ENCODE results near the gene KRT34.
"Not testable (repeated sequence)": the region's sequence is repeated elsewhere in the genome, so short reads cannot be mapped to it uniquely, and the experiment has no call there.

Gene KRT34

DNA sequence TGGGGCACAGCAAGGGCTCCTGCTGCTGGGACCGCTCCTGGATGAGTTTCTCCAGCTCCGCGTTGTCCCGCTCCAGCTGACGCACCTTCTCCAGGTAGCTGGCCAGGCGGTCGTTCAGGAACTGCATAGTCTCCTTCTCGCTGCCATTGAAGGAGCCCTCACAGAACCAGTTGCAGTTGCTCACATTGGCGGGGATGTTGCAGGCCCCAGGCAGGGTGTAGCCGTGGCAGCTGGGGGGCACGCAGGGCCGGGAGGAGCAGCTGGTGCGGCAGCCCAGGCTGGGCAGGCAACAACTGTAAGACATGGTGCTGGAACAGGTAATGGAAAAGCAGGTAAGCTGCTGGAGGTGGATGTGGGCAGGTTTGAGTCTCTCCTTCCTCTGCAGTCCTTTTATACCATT lies at the start of gene KRT34:
KRT34 (minus strand) TSS at position 364 of the 400 bp plus-strand sequence; CDS start at position 304, 60 bp downstream.
- in situ Hi-C loops (cut with HindIII; ENCODE audit: low sequenced_read_pairs), result not testable (repeated sequence)

DNA sequence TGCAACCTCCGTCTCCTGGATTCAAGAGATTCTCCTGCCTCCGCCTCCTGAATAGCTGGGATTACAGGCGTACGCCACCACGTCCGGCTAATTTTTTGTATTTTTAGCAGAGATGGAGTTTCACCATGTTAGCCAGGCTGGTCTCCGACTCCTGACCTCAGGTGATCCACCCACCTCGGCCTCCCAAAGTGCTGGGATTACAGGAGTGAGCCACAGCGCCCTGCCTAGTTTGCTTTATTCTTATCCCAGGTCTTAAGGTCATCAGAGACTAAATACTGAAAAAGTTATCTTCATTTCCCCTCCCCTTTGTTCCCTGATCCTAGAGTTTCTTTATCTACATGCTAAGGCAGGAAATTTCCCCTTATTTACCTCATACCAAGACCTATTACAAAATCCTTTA lies 48.3 kb upstream of the KRT34 start:
- in situ Hi-C loops (cut with HindIII; ENCODE audit: low sequenced_read_pairs), result not testable (repeated sequence)

DNA sequence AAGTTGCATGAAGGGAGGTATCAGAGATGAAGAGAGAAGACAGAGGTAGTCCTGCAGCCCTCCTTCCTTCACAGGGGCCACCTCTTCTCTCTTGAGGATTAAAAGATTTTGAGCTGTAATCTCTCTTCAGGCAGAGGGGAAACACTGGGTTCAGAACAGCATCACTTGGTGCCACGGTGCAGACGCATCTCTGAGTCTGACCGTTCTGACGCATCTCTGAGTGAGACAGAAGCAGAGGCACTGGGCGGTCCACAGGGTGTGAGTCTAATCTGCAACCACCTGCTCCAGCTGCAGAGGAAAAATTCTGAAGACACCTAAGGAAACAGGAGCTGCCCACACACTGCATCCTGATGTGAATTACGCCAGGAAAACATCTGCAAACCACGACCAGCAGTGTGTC lies 47.6 kb upstream of the KRT34 start:
- in situ Hi-C loops (cut with HindIII; ENCODE audit: low sequenced_read_pairs), result no loop called here

DNA sequence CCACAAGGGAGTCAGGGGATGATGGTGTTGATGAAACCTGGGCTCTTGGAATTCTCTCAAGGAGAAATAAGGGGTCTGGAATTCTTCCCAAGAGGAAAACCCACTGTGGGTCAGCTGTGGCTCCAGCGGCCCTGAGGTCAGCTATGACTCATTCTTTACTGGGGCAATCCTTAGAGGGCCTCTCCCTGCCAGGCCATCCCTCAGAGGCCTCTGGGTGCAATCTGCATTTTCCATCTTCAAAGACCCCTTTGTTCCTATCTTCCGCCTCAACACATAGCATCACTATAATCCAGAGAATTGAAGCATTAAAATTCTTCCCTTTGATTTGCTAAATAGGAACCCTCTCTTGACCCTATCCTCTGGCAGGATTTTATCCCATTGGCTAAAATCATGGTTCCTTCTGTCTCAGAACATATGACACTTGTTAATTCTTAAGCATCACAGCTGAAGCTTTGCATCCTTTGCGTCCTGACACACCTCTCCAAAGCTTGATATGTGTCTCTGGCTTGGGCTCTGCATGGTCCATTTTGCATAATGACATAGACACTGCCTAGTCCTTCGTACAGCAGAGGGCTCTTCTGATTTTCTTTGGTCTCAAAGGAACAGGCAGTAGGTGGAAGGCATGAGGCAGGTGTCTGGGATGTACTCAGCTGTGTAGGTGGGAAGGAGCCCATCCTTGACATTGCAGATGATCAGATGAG lies 46.6 kb upstream of the KRT34 start:
- in situ Hi-C loops (cut with HindIII; ENCODE audit: low sequenced_read_pairs), result no loop called here

DNA sequence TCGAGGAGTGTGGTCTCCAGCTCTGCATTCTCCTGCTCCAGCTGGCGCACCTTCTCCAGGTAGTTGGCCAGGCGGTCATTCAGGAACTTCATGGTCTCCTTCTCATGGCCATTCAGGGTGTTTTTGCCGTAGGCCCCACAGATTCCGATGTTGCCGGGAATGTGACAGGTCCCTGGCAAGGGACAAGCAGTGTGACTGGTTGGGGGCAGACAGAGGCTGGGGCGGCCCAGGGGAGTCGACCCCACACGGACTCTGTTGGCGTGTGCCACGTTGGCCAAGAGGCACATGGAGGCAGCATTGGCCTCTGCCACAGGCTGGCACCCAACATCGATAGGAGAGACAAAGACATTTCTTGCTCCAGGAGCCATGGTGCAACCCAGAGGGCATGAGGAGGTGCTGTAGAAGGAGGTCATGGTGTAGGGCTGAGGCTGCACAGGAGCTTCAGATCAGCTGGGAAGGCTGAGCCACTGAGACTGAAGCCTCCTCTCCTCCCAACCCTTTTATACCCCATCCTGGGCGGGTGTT lies 42.1 kb upstream of the KRT34 start, which contains the start of gene KRT37:
KRT37 (minus strand) TSS at position 475 of the 525 bp plus-strand sequence; CDS start at position 413, 62 bp downstream.
- in situ Hi-C loops (cut with HindIII; ENCODE audit: low sequenced_read_pairs), result no loop called here

DNA sequence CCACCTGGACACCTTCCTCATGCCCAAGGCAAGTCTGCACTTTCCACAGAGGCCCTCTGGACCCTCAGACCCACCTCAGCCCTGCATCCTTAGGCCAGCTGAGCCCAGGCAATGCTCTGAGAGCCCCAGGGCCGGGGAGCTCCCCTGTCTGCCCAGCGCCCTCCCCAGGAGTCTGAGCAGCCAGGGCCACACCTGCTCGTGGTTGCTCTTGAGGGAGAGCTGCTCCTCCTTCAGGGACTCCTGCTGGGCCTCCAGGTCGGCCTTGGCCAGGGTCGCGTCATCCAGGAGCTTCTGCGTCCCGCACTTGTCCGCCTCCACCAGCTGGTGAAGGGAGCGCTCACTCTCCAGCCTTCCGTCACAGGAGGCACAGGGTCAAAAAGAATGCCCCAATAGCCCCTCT lies 40.5 kb upstream of the KRT34 start:
- in situ Hi-C loops (cut with HindIII; ENCODE audit: low sequenced_read_pairs), result not testable (repeated sequence)

DNA sequence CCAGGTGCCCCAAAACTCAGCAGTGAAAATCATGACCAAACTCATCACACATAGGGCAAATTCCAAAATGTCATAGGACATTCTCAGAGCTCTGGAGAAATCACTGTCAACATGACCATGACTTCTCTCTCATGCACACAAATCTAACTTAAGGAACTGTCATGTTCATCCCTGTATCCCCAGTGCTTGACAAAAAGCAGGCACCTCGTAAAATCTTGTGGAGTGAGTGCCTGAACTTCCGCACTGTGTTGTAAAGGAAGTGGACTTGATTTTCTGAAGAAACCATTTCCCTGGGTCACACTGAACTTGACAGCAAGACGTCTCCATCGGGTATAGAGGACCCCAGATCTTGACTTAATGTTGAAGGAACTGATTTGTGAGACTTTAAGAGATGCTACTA lies 39.5 kb upstream of the KRT34 start:
- in situ Hi-C loops (cut with HindIII; ENCODE audit: low sequenced_read_pairs), result no loop called here

DNA sequence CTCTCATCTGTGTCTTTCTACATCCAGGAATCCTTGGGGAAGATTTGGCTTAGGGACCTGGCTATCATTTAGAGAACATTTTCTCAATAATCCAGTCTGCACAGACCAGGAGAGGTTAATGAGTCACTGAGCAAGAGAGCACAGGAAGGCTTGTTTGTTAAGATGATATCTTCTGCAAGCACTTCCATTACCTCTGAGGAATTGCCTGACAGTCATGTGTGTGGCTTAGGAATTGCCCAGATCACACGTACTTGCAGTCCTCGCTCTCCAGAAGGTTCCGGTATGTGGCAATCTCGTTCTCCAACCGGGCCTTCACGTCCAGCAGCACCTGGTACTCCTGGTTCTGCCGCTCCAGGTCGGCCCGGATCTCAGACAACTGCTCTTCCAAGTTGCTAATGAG lies 39.0 kb upstream of the KRT34 start:
- in situ Hi-C loops (cut with HindIII; ENCODE audit: low sequenced_read_pairs), result no loop called here

DNA sequence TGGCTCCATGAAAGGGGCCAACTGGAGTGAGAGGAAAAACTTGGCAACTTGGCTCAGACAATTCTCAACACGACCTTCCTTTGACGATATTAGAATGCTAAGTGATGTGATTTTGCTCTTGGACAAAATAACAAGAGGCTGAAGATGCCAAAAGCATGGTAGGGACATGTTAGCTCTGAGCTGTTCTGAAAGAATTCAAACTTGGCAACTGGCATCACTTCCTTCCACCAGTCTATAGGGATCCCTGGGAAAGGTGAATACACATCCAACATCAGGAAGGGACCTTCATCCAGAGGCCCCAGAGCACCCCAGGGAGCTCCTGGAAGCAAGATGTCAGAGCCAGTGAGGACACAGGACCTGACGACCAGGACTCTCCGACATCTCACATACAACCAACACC lies 38.0 kb upstream of the KRT34 start:
- in situ Hi-C loops (cut with HindIII; ENCODE audit: low sequenced_read_pairs), result no loop called here

DNA sequence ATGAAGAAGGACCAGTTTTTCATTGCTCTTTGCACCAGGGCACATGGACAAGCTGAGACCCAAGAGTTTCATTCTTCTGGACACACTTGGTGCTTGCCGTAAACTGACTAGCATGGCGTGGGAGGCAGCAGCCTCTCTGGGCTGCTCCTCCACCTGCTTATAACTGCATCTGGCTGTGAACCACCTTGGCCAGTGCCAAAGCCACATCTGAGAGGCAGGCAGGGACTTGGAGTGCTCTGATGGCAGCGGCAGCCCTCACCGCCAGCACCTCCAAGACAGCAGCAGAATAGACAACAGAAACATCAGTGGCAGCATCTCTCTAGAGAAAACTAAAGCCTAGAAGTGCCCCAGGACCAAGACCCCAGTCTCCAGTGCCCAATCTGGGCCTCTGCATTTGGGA lies 37.6 kb upstream of the KRT34 start:
- in situ Hi-C loops (cut with HindIII; ENCODE audit: low sequenced_read_pairs), result no loop called here

DNA sequence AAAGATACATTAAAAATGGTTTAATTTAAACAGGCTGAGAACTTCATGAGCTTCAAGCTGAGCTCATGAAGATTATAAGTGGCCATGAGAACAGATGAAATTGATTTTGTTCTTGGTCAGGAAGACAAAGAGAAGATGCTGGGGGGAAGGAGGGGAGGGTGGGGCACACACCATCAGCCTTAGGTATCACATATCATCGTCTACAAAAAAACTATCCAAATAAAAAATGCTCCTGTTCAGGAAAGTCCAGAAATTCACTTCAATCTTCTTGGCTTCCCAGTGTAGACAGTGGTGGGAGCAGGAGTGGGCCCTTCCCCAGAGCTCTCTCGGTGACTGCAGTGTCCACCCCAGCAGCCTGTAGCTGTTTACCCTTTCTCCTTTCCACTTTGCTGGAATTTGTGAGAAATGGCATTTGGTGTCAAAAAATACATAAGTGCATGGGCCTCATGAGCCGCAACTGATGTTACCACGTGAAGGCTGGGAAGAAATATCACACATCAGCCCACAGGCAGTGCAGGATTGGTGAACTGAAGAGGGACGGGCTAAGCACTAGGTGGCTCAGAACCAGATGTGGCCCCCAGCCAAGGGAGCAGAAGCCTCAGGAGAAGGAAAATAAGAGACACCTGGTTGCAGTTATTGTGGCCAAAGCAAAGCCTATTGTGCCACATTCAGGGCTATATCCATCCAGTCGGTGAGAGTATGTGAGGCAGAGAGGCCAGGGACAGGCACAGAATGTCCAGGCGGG lies 36.2 kb upstream of the KRT34 start:
- in situ Hi-C loops (cut with HindIII; ENCODE audit: low sequenced_read_pairs), result no loop called here

DNA sequence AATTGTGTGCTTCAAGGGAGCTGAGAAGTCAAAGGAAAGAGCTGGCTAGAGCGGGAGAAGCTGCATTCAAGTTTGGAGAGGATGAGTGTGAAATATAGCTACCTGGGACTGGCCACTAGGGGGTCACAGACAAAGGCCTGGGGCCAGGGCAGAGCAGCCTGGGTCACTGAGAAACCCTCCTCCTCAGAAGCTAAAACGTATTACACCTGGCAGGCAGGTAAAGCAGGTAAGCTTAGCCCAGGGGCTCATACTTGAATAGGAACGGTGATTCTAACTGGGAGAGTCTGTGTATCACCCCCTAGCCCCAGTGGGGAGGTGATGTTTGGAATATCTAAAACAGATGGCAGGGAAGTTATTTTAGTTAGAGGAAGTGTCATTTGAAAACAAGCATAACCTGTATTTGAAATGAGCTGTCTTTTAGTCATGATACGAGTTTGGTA lies 35.5 kb upstream of the KRT34 start:
- in situ Hi-C loops (cut with HindIII; ENCODE audit: low sequenced_read_pairs), result no loop called here

DNA sequence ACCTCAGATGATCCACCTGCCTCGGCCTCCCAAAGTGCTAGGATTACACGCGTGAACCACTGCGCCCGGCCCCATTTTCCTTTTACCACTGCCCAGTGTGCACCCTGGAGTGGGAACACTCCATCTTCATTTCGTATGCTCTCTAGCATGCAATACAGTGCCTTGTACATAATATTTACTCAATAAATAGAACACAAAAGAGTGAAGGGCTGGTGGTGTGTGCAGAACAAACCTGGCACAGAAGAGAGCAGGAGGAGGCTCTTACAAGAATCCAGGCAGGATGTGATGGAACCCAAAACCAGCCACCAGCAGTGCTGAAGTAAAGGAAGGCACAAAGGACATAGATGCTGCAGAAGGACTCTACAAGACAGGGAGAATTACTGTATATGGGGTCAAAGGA lies 35.0 kb upstream of the KRT34 start:
- in situ Hi-C loops (cut with HindIII; ENCODE audit: low sequenced_read_pairs), result no loop called here

DNA sequence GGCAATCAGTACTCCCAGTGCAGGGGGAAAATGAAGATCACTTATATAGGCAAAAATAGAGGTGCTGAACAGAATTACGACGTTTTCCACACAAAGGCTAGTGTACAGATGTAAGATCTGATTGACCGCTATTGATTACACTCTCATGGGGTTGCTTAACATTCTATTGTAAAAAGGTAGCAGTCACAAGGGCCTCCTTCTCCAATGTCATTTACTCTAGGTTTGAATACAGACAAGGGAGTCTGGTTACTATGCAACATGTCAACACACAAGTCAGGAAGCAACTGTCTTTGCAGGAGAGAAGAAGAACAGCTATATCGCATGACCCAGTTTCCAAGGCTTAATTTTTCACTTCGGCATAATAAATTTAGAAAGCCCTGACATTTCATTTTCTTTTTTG lies 34.4 kb upstream of the KRT34 start:
- in situ Hi-C loops (cut with HindIII; ENCODE audit: low sequenced_read_pairs), result no loop called here

DNA sequence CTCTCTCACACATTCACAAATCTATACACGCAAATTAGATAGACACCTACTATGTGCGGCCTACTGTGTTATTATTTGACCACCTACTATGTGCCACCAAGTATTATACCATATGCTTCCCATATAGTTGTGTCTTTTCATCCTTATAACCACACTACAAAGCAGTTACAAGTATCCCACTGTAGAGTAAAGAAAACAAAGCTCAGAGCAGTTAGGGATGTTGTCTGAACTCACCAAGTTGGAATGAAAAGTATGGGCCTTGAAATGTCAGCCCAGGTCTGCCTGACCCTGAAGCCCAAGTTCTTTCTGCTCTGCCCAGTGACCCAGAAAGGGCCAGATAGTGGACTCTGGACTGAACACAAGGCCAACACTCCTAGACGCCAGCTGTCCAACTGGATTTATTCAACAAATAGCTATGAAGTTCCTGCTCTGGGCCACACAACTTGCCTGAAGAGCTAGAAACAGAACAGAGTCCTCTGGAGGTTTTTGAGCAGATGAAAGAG lies 33.8 kb upstream of the KRT34 start:
- in situ Hi-C loops (cut with HindIII; ENCODE audit: low sequenced_read_pairs), result no loop called here

DNA sequence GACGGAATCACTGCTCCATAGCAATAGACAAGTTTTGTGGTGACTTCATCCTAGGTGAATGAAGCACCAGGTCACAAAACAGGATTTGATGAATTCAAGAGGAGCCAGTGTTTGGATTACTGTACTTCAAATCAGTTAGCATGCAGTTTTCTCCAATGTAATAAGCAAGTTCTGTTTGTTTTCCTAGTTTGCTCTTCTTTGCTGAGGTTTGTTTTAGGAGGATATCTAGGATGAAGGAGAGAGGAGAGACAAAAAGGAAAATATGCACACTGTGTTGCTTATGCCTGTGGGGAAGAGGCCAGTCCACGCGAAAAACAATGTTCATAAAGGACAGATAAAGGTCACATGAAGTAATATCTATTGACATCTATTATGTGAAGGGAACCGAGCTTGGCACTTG lies 33.3 kb upstream of the KRT34 start:
- in situ Hi-C loops (cut with HindIII; ENCODE audit: low sequenced_read_pairs), result no loop called here

DNA sequence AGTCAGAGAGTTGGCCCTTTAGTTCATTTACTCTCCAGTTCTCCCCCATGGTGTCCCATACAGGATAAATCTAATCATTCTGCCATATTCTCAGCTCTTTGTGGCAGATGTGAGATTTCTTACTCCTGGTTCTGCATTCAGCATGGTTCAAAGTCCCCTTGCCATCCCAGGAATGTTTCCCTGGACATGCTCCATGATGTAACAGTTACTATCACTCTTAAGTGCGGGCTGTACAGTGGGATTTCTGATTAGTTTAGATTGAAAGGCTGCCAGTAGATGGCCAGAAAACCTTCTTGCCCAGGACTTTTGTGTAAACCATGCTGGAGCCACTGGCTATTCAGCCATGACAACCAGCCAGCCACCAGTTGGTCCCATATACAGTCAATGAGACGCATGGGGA lies 31.9 kb upstream of the KRT34 start:
- in situ Hi-C loops (cut with HindIII; ENCODE audit: low sequenced_read_pairs), result no loop called here

DNA sequence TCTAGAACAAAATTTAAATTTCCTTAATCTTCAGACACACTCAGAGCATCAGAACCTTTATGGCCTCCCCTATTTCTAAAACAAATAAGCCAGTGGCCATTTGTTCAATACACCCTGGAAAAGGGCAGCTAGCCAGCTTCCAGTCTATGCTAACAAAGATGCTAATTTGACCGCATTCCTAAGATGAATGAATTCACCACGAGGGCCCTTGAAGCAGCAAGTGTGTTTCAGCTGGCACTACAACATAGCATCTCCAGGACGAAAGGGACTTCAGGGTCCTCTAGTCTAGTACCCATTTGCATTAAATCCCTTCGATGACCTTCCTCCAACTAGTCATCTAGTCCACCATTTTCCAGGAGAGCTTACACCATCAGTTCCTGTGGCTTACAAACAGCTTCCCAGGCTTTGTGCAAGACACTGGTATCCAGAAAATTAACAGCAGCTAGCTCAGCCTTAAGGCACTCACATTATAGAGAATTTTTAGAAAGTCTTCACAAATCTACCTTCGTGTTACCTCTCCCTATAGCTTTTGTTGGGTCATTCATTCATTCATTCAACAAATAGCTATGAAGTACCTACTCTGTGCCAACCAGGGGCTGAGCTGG lies 31.3 kb upstream of the KRT34 start:
- in situ Hi-C loops (cut with HindIII; ENCODE audit: low sequenced_read_pairs), result no loop called here

DNA sequence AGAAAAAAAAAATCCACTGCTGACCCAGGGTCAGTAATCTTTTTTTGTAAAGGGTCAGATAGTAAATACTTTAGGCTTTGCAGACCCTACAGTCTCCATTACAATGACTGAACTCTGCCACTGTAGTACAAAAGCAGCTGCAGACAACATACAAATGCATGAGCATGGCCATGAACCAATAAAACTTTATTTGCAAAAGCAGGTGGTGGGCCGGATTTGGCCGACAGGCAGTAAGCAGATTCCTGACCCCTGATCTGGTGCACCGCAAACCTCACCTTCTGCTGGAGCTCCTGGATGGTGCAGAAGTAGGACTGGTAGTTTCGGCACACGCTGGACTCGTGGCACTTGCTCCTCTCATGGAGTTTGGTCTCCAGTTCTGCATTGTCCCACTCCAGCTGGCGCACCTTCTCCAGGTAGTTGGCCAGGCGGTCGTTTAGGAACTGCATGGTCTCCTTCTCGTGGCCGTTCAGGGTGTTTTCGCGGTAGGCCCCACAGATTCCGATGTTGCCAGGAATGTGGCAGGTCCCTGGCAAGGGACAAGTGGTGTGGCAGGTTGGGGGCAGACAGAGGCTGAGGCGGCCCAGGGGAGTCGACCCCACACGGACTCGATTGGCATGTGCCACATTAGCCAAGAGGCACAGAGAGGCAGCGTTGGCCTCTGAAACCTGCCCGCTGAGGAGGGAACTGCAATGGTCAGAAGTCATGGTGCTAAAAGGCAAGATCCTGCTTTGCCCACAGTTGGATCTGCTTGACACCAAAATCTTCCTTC lies 29.1 kb upstream of the KRT34 start:
- in situ Hi-C loops (cut with HindIII; ENCODE audit: low sequenced_read_pairs), result no loop called here

DNA sequence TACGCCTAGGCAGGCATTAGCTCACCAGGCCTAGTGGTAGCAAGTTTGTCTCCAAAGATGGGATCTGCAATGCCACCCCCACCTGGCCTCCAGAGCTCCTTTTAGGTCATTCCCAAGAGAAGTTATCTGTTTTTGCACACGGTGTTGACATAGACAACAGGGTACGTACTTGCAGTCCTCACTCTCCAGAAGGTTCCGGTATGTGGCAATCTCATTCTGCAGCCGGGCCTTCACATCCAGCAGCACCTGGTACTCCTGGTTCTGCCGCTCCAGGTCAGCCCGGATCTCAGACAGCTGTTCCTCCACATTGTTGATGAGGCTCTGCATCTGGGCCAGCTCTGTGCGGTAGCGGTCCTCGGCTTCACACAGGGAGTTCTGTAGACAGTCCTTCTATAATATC lies 25.1 kb upstream of the KRT34 start:
- in situ Hi-C loops (cut with HindIII; ENCODE audit: low sequenced_read_pairs), result loop anchor here (5.0 to 10.0 kb wide), 2 partner anchors 35 to 128 kb away; no protein-coding TSS in a partner anchor

DNA sequence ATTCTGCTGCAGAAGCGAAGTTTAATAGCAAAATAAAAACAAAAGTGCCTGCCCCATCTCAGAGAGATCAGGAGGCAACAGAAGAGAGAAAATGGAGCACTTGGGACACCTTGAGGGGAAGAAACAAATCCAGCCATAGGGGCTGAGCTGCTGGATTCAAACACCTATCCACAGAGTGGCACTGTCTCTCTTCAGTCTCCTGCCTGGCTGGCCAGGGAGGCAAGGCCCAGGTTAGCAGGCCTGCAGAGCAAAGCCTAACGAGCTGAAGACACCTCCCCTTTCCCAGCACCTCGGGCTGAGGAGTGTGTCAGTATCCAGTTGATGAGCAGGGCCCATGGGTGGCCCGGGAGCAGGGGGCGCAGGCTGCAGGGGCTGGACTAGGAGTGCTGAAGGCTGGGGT lies 24.1 kb upstream of the KRT34 start:
- in situ Hi-C loops (cut with HindIII; ENCODE audit: low sequenced_read_pairs), result loop anchor here (5.0 to 10.0 kb wide), 2 partner anchors 34 to 129 kb away; no protein-coding TSS in a partner anchor

All from endothelial cell of hepatic sinusoid (primary cell).